Transverse colon (tissue), 4 donors: ENCODE measurements around the gene COX8C.

Experiments
- POLR2A ChIP-seq: fragments of 450-650 bp; IDR thresholded peaks from one replicate; pipeline ENCODE4 v1.6.1; 2016; ENCODE audit warnings: antibody characterized with exemption, mild to moderate bottlenecking, moderate library complexity
- POLR2AphosphoS5 ChIP-seq, 3 donors: sonication (generic); formaldehyde crosslinking; IDR thresholded peaks; one replicate each; pipeline ENCODE4 v1.6.1; 2016; ENCODE audit warnings: antibody characterized with exemption in 3 of 3
- TF ChIP-seq, protein P1 (sequence below), 5 experiments: fragments of 200-600 bp in 3 of 5; fragments of 450-650 bp in 2 of 5; sonication (generic) in 3 of 5; IDR thresholded peaks; 1 replicate in 2 of 5; 2 replicates in 3 of 5; pipeline ENCODE4 v1.5.1; 2016 to 2017; ENCODE audit warnings: antibody characterized with exemption in 5 of 5, inconsistent platforms in 3 of 5, mild to moderate bottlenecking in 2 of 5, moderate library complexity in 1 of 5

DNA sequence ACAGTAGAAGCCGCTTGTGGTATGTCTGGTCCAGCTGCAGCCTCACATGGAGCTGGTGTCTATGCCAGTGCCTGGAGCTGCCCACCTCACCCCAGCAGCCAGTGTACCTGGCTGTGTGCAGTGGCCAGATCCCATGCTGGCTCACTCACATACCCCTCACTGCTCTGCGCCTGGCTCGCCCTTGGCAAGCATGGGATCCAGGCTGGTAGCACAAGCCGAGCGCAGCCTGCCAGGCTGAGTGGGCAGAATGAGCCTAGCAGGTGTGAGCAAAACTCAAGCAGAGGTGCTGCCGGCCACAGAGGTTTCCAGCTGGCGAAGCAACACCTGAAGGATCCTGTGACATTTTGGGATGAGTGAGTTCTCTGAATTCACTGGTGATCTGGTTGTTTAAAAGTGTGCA lies 9.1 kb upstream of the COX8C start:
- no peak for TF ChIP-seq POLR2A
- TF ChIP-seq, protein P1, sequence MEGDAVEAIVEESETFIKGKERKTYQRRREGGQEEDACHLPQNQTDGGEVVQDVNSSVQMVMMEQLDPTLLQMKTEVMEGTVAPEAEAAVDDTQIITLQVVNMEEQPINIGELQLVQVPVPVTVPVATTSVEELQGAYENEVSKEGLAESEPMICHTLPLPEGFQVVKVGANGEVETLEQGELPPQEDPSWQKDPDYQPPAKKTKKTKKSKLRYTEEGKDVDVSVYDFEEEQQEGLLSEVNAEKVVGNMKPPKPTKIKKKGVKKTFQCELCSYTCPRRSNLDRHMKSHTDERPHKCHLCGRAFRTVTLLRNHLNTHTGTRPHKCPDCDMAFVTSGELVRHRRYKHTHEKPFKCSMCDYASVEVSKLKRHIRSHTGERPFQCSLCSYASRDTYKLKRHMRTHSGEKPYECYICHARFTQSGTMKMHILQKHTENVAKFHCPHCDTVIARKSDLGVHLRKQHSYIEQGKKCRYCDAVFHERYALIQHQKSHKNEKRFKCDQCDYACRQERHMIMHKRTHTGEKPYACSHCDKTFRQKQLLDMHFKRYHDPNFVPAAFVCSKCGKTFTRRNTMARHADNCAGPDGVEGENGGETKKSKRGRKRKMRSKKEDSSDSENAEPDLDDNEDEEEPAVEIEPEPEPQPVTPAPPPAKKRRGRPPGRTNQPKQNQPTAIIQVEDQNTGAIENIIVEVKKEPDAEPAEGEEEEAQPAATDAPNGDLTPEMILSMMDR (IDR thresholded peaks at IDR 0.05): no peak
- TF ChIP-seq POLR2AphosphoS5 (IDR thresholded peaks at IDR 0.05): no peak
